Measurements from ENCODE around the gene FERD3L.
"Not testable (repeated sequence)": the region's sequence is repeated elsewhere in the genome, so short reads cannot be mapped to it uniquely, and the experiment has no call there.

Gene FERD3L, protein sequence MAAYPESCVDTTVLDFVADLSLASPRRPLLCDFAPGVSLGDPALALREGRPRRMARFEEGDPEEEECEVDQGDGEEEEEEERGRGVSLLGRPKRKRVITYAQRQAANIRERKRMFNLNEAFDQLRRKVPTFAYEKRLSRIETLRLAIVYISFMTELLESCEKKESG

DNA sequence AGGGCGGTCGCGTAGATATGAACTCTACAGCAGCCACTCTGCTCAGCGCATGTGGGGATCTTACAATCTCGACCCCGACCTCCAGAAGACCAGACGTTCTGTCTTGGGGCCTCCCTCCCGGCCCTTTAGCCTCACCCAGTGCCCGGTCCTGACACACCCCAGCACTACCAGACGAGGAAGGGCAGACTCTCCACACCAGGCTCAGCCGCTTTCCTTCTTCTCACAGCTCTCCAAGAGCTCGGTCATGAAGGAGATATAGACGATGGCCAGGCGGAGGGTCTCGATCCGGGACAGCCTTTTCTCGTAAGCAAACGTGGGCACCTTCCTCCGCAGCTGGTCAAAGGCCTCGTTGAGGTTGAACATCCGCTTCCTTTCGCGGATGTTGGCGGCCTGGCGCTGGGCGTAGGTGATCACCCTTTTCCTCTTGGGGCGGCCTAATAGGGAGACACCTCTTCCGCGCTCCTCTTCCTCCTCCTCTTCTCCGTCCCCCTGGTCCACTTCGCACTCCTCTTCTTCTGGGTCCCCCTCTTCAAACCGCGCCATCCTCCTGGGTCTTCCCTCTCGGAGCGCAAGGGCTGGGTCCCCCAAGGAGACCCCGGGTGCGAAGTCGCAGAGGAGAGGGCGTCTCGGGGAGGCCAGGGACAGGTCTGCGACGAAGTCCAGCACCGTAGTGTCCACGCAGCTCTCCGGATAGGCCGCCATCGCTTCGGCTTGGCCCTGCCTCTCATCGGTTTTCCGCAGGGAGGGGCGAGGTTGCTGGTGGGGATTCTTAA, at the start of gene FERD3L:
FERD3L (minus strand) TSS at position 761 of the 773 bp plus-strand sequence; CDS start at position 702, 59 bp downstream.
- DNase-seq, result no peak

DNA sequence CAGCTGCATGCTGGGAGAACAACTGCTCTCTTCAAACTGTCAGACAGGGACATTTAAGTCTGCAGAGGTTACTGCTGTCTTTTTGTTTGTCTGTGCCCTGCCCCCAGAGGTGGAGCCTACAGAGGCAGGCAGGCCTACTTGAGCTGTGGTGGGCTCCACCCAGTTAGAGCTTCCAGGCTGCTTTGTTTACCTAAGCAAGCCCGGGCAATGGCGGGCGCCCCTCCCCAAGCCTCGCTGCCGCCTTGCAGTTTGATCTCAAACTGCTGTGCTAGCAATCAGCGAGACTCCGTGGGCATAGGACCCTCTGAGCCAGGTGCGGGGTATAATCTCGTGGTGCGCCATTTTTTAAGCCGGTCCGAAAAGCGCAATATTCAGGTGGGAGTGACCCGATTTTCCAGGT, 49.2 kb upstream of the FERD3L start:
- DNase-seq, result not testable (repeated sequence)

DNA sequence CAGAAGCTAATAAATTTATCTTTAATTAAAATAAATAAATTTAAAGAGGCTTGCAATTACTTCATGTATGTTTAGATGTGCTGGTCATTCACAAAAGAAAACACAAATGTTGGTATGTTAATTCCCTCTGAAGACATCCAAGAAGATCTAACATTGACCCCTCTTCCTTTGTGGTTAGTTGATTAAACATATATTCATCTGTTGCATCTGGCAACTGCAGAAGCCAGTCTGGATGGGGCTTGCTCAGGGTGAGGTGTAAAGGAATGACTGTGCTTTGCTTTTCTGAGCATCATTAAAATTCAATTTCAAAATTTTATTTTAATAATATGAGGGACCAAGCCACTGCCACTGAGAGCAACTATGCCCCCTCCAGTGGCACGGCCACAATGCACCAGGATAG, 36.4 kb upstream of the FERD3L start:
- no peak for DNase-seq

DNA sequence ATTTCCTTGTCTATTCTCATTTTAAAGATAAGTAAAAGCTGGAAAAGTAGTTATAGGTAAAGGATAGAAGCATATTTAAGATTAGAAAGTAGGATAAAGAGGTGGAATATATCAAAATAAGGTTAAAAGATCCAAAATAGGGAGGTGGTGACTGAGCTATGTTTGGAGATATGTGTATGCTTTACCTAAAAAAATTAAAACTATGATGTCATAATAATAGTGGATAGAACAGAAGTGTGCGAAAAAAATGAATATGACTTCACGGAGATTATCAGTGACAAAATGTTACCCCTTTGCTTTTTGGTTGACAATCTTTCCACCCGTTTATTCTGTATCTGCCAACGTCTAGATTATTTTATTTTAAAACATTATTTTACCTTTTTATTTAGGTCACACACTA, 33.4 kb upstream of the FERD3L start:
- DNase-seq, result no peak

DNA sequence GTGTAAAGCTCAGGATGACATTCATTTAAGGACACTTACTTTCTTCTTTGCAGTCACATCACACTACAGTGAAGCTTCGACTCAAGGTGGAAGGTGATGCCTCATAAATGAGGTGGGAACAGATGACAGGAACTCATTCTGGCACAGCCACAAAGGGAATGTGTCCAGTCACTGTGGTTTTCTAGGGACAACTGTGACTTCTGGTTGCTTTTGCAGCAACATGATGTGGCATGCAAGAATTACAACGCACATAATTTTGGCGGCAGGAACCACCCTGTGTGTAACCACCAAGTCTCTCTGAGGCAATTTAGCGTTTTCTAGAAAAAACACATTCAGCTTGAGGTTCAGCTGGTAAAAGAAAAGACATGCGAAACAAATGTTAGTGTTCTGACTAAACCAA, 32.0 kb upstream of the FERD3L start:
- DNase-seq, result no peak

DNA sequence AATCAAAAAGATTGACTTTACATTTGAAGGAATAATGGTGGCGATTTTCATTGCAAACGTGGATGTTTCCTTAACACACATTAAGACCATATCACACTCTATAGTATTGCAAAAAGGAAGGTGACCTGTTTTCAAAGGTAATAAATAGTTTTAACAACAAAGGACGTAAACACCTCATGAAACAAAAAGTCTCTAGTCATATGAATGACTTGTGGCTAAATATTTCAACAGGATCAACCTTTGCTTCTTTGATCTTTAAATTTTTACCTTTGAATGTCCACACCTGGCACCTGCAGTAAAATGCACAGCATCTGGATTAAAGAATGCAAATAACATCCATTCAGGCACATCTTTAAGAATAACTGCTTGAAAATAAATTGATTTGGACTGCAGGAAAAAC, 30.0 kb upstream of the FERD3L start:
- no peak for DNase-seq

DNA sequence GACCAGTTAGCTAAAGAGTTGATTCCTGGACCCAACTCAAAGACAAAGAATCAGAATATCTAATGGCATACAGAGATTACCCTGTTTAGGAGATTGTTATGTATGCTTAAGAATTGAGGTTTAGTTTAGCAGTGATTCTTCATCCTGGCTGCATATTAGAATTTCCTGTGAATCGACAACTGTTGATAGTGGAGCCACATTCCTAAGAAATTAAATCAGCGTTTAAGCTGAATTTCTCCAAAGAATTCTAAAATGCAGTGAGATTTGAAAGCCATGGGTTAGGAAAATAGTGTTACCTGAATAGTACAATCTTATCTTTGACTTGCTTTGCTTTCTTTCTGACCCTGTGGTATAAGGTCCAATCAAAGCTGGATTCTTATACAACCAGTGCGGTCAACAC, 16.4 kb upstream of the FERD3L start:
- DNase-seq, result no peak

DNA sequence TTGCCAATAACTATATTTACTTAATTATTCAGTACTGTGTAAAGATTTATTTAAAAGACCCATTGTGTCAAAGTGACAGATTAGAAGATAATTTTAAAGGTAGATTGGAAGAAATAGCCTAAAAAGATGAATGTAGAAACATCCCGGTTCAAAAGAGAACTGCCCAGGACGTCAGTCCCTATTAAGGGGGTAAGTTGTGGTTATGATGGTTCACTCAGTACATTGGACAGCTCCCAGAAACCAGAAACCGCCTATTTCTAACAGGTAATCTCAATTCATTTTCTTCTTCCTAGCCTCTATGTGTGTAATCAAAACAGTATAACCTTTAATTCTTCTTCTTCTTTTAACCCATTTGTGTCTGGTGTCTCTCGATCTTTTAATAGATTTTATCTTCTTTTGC, 1.5 kb upstream of the FERD3L start:
- DNase-seq, result no peak

DNA sequence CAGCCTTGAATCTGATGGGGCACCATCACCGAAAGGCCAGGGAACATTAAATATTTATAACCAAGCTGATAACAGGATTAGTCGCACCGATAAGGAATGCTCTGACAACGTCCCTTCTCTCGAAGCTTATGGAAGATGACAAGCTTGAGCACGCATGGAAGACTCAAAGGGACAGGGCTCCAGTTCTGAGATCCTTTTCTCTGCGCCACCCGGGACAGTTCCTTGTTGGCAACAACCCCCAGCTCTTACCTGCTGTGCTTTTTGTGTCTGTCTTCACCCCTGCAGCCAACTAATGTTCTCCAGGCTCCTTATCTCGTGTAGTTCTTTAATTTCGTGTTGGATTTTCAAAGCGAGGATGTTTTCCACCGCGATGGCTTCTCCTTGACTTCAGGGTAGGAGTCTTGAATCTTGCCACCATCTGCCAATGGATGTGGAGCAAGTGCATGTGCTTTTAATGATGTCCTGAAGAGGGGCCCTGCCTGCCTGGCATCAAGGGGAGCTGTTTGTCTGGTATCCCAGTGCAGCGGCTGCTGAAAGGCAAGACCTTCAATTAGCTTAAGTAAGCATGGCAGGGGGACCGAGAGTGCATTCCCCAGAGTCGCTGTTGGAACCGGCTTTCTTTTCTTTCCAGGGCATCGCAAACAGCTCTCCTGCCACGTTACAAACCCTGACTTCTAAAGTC, 354 bp upstream of the FERD3L start:
- no peak for DNase-seq

DNA sequence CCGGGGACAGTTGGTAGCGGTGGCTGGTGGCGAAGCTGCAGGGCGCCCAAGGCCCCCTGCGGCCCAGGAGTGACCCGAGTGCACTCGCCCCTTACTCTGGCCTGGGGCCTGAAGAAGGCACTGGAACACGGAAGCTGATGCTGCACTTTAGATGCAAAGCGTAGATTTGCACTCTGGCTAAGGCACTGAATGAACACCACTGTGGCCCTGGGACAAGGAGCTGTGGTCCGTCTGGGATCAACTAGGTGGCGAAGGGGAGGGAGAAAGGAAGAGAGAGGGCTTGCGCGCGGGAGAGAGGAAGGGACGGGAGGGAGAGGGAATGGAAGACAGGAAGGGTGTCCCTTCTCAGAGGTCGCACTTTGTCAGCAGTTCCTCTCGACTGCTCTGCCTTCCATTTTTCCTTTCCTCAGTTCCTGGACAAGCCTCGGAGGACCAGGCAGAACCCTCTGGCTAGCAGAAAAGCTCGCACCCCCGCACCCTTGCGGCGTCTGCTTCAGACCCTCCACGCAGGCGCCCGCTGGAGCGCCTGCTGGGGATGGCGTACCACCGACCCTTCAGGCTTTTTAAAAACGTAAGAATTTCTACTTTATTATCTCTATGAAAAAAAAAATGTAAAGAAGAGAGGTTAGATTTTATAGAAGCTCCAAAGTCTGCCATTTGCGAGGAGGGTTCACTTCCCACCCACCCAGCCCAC, 1.2 kb downstream of the FERD3L start:
- DNase-seq, result no peak

DNA sequence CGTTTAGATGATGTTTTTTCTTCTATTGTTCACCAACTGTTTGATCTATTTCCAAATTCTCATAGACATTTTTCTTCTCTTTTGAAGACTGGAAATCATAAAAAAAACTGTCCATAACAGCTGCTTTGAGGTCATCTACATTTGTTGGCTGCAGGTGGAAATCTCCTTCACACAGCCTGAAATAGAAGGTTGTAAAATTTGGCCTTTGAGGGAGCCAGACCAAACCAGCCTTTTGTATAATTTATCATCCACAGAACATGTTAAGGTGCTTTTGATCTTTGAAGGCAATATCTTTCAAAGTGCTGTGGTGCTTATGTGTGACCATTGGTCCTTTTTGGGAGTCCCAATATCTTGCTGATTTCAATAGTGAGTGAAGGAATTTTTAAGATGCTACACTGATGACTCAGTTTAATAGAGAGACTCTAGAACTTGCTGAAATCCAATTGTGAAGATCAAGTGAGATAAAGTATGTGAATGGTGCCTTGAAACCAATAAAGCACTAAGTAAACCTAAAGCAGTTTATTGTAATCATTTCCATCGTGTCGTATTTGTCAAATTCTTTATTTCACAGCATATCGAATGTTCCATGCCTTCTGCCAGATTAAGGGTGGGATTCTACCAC, 5.4 kb downstream of the FERD3L start:
- DNase-seq, result no peak

DNA sequence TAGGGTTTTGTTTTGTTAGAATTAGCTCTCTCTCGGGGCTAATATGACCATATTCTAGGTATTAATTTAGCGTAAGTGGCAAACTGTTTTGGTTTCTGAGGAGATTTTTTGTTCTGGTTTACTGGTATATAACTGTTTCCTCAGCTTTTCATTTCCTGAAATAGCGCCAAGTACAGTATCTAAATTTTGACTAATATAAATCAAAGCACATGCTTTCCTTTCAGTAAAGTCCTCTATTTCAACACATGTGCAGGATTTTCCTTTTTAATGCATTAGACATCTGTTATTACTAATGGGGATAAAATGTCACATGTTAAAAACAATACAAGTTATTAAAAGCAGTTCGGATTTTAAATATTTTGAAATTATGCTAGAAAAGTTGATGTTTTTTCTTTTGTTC, 11.3 kb downstream of the FERD3L start:
- DNase-seq, result no peak

DNA sequence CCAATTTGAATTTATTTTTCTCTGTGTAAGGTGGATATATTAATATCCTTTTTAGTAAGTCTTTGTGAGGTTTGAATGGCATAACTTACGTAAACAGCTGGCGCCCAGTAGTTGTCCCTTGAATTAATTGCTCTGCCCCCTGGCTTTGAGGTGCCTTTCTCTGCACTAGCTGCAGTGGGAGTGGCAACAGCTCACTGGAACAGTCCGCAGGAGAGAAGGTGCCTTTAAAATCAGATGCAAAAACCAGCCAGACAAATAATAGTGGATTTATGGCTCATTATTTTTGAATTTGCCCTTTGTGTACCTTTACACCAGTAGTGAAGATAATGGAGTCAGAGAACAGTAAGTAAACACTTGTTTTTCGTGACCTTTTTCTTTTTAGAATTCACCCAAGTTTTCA, 11.8 kb downstream of the FERD3L start:
- no peak for DNase-seq

DNA sequence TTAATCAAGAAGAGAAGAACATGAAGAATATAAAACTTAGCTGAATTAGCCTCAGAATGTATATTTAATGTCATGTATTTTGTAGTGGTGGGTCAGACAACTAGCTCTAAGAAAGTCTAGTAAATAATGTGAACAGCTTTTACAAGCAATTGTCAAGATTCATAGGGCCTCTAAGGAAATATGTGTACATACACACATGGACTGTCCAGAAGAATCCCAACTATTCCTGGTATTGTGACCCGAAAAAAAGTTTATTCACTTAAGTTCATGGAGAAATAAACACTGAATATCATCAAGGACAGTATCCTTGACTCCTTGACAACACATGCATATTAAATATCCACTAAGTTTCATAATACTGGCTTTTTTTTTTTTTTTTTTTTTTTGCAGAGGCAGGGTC, 16.4 kb downstream of the FERD3L start:
- no peak for DNase-seq

DNA sequence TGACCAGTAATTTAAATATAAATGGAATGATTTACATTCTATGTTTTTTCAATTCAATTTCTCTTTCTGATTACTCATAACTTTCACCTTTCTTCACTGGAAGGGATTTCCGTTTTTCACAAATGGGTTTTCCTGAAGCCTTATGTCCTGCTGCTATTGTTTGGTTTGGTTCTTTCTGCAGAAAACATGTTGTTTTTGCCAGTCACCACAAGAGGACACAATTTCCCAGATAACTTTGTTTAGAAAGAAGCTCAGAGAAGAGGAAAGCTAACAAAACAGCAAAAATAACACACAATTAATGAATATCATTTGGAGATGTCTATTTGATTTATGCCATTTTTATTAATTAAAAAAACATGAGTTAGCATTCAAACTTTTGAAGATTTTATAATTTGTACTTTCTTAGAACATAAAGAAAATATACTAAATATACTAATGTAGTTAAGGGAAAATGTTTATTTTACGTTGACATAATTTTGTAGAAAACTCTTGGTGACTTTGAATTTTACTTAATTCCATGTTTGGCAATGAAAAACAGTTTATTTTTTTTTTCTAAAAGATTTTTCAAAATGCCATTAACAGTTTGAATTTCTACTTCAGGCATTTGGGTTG, 23.1 kb downstream of the FERD3L start:
- DNase-seq, result no peak

DNA sequence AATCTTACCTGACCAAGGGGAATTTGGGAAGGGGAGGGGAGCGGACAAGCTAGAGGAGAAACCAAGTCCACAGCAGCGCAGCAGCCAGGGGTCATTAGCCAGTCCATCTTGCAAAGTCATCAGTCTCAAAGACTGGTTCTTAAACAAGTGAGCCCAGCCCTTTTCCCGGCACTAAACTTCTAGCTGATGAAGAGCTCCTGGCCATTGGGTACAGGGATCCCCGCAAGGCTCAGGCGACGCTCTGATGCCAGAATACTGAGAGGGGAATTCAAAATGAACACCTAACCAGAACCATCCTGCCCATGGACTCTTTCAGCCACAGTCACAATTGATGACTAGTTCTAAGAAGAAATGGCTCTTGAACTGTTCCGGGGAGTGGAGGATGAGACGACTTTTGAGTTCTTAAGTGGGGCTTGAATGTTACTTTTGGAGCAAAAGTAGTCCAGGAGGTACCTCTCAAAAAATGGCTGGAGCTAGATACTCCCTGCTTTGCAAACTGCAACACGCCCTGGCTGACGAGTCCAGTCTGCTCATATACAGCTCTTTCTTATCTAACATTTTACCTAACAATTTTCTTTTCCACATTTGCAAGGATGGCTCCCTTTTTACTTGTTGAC, 25.2 kb downstream of the FERD3L start:
- DNase-seq, result no peak

DNA sequence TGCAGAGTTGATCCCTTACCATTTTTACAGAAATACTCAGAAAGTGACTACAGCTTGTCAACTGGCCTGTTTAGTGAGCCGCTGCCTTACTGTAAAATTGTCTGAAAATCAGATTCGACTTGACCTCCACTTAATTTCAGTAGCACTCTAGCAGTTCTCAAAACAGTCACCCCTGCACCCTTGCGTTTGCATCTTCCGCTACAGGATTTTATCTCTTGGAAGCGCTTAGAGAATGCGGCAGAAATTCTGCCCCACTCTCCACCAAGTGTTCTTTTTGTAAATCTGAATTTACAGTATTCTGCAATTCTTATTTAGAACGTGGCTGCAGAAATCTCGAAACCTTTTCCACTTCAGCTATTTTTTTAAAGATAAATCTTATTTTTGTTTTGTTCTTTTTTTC, 25.8 kb downstream of the FERD3L start:
- no peak for DNase-seq

DNA sequence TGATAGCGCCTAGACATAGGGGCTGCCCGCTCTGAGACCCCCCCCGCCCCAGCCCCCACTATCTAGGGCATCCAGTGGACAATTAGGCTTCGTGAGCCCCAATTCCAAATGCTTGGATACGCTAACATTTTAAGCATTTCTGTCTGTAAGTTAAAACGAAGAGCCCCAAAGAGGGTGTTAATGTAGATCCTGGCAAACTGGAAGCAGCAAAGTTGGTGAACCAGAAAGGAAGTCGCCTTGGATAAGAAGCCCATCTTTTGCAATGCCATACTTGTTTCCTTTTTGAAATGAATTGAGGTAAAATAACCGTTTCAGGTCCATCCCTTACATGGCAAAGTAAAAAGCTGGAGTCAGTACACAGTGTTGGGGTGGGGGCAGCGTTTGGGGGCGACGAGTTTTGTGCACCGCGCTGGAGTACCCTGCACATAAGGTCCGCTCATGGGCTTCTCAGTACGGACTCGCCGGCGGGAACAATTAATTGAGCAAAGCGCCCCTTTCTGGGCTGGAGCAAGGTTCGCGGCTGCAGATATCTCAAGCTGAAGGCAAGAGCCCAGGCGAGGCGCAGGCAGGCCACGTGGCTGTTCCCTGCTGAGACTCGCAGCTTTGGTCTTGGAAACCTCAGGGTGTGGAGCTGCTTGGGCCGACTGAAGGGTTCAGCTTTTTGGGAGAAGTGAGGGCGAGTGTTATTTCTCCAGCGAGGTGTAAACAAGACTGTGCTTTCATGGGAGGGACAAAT, 26.4 kb downstream of the FERD3L start:
- DNase-seq, result no peak

DNA sequence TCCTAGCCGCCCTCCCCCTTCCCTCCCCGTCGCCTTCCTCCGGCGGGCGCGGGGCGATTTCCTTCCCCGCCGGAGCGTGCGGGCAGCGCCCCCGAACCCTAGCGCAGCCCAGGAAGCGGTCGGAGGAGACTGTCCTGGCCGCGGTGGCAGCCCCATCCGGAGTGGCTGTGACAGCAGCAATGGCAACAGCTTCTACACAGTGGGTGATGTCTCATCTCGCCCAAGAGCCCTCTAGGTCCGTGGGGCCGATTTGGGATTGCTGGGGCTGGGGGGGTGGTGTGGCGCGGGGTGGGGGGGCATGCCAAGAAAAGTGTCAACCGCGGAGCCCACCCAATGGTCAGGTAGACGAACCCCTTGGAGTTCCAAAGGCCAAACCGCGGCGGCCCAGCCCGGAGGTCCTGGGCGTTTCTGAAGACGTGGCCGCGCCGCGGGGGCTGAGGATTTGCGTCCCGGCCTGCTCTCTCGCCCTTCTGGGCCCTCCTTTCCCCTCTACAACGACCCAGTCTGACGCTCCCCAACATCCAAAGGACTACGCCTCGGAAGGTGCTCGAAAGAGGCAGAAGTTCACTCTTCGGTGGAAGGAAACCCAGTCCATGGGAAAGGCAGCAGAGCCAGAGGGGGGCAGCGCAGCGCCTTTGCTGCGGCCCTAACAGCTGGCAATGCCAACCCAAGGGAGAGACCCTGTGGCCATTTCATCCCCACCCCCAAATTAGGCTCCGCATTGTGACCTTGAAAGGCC, 27.2 kb downstream of the FERD3L start:
- no peak for DNase-seq

DNA sequence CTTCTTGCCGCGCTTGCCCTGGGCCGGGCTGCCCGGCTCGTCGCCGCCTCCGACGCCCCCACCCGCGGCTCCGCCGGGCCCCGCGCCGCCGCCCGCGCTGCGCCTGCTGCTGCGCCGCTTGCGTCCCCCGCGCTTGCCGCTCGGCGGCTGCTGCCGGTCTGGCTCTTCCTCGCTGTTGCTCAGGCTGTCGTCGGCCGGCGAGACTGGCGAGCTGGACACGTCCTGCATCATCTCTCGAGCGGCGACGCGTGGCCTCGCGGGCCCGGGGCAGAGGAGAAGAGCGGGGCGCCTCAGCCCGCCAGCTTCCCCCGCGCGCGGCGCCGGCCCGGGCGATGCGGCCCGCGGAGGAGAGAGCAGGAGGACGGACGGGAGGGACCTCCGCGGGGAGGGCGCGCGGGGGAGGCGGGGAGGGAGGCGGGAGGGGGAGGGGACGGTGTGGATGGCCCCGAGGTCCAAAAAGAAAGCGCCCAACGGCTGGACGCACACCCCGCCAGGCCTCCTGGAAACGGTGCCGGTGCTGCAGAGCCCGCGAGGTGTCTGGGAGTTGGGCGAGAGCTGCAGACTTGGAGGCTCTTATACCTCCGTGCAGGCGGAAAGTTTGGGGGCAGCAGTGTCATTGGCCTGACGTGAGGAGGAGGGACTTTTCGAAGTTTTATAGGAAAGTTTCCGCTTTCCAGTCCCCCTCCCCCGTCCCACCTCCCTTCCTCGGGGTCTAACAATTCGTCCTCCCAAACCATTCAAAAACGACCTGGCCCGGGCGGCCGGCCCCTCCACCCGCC, 27.9 kb downstream of the FERD3L start, which contains the start of gene TWIST1:
TWIST1 (minus strand) TSS at position 546 of the 779 bp plus-strand sequence; CDS start at position 231, 315 bp downstream.
- DNase-seq, result no peak
